MM.1S (cell line): ENCODE data around the gene BCDIN3D.
"Not testable (repeated sequence)": the region's sequence is repeated elsewhere in the genome, so short reads cannot be mapped to it uniquely, and the experiment has no call there.

Experiments
- DNase-seq: peaks from one replicate; pipeline ENCODE4 v3.0.0-alpha.2; 2015
- H2AFZ ChIP-seq: fragments of 300-600 bp; sonication (generic); 2 replicates; pipeline ENCODE4 v1.6.0; 2016; ENCODE audit warnings: antibody characterized with exemption, low read length
- H3F3A ChIP-seq: fragments of 300-600 bp; sonication (generic); 2 replicates; pipeline ENCODE4 v1.6.1; 2016; ENCODE audit warnings: mild to moderate bottlenecking, antibody characterized with exemption, low read length, moderate library complexity, mixed read lengths; ENCODE audit not compliant: insufficient read depth
- H3K27ac ChIP-seq: fragments of 300-600 bp; sonication (generic); 2 replicates; pipeline ENCODE4 v1.5.1; 2016; ENCODE audit warnings: mild to moderate bottlenecking, low read length
- H3K27me3 ChIP-seq: fragments of 300-600 bp; sonication (generic); replicated peaks from 2 replicates; pipeline ENCODE4 v1.6.0; 2016; ENCODE audit warnings: low read length; ENCODE audit not compliant: insufficient read depth
- H3K36me3 ChIP-seq: fragments of 300-600 bp; sonication (generic); replicated peaks from 2 replicates; pipeline ENCODE4 v1.6.1; 2016; ENCODE audit warnings: mild to moderate bottlenecking, low read length, mixed read lengths; ENCODE audit not compliant: insufficient read depth
- H3K4me1 ChIP-seq: fragments of 300-600 bp; sonication (generic); 2 replicates; pipeline ENCODE4 v1.6.1; 2016; ENCODE audit warnings: low read length, mixed read lengths
- H3K4me2 ChIP-seq: fragments of 300-600 bp; sonication (generic); 2 replicates; pipeline ENCODE4 v1.6.0; 2016; ENCODE audit warnings: low read depth, low read length
- H3K4me3 ChIP-seq: fragments of 300-600 bp; sonication (generic); 2 replicates; pipeline ENCODE4 v1.5.1; 2016; ENCODE audit warnings: low read length, mixed read lengths
- H3K79me2 ChIP-seq: fragments of 300-600 bp; sonication (generic); 2 replicates; pipeline ENCODE4 v1.6.1; 2016; ENCODE audit warnings: mixed run types, low read length, mixed read lengths
- H3K9ac ChIP-seq: fragments of 300-600 bp; sonication (generic); 2 replicates; pipeline ENCODE4 v1.6.1; 2016; ENCODE audit warnings: low read length, mixed read lengths
- H3K9me2 ChIP-seq: fragments of 300-600 bp; sonication (generic); replicated peaks from 2 replicates; pipeline ENCODE4 v1.6.1; 2016; ENCODE audit warnings: mild to moderate bottlenecking, low read length, mixed read lengths; ENCODE audit not compliant: insufficient read depth
- H3K9me3 ChIP-seq: fragments of 300-600 bp; sonication (generic); replicated peaks from 2 replicates; pipeline ENCODE4 v1.6.1; 2016; ENCODE audit warnings: mild to moderate bottlenecking, low read length, mixed read lengths; ENCODE audit not compliant: insufficient read depth
- H4K20me1 ChIP-seq: fragments of 300-600 bp; sonication (generic); 2 replicates; pipeline ENCODE4 v1.6.1; 2016; ENCODE audit warnings: mild to moderate bottlenecking, low read length, moderate library complexity, mixed read lengths; ENCODE audit not compliant: insufficient read depth
- EZH2 ChIP-seq: fragments of 300-600 bp; sonication (generic); optimal IDR thresholded peaks from 2 replicates; pipeline ENCODE3; 2017; ENCODE audit warnings: low read depth, mild to moderate bottlenecking, antibody characterized with exemption, low read length, mixed read lengths
- EZH2phosphoT487 ChIP-seq: fragments of 300-600 bp; sonication (generic); IDR thresholded peaks from 2 replicates; pipeline ENCODE4 v1.6.1; 2018; ENCODE audit warnings: antibody characterized with exemption, low read length
- TF ChIP-seq, protein P1 (sequence below): fragments of 300-600 bp; sonication (generic); IDR thresholded peaks from 2 replicates; pipeline ENCODE4 v1.5.1; 2016; ENCODE audit warnings: antibody characterized with exemption, low read length, mixed read lengths

Gene BCDIN3D

DNA sequence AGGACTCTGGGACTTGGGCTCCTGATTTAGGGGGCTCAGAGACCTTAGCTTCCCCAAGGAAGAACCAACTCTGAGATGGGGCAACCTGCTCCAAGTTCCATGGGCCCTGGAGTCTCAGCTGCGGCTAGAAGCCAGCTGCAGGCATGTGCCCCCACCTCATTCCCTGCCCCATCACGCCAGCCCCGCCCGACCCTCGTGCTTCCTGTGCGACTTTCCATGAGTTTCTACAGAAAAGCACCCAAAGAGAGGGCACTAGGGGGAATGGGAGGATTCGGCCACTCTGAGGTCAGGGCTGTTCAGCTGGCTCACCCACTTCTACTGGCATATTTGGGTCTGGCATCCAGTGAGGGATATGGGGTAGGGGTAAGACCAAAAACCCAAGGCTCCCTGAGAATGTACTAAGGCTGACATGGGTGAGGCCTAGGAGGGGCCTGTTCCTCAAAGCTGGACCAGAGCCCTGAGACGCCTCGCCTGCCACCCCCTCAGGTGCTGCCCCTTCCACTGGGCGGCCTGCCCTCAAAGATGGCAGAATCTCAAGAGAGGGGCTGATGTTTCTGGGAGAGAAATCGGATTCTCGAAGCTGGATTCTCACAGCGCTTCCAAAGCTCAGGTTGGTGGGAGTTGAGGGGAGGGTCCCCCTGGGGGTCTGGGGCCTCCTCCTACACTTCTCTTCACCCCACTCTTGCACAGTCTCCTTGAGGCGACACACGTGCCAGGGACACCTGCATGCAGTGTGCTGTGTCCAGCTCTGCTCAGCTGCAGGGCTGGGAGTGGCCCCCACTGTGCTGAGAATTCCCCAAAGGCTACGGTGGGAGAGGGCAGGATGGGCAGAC lies 38.7 kb upstream of the BCDIN3D start:
- TF ChIP-seq, protein P1, sequence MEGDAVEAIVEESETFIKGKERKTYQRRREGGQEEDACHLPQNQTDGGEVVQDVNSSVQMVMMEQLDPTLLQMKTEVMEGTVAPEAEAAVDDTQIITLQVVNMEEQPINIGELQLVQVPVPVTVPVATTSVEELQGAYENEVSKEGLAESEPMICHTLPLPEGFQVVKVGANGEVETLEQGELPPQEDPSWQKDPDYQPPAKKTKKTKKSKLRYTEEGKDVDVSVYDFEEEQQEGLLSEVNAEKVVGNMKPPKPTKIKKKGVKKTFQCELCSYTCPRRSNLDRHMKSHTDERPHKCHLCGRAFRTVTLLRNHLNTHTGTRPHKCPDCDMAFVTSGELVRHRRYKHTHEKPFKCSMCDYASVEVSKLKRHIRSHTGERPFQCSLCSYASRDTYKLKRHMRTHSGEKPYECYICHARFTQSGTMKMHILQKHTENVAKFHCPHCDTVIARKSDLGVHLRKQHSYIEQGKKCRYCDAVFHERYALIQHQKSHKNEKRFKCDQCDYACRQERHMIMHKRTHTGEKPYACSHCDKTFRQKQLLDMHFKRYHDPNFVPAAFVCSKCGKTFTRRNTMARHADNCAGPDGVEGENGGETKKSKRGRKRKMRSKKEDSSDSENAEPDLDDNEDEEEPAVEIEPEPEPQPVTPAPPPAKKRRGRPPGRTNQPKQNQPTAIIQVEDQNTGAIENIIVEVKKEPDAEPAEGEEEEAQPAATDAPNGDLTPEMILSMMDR: no peak
- TF ChIP-seq EZH2: no peak
- no peak for TF ChIP-seq EZH2phosphoT487
- no peak overlapping the region for H3K27ac ChIP-seq
- no peaks in the 10 kb centered on the region for H3K9me2 ChIP-seq
- DNase-seq: no peak
- no peak overlapping the region for H3K4me2 ChIP-seq
- H4K20me1 ChIP-seq: no peaks in the 10 kb centered on the region
- H3F3A ChIP-seq: no peaks in the 10 kb centered on the region
- H3K36me3 ChIP-seq: no peaks in the 10 kb centered on the region
- H3K9ac ChIP-seq: no peak overlapping the region
- H3K4me1 ChIP-seq: no peaks in the 10 kb centered on the region
- no peak overlapping the region for H2AFZ ChIP-seq
- no peak overlapping the region for H3K4me3 ChIP-seq
- H3K79me2 ChIP-seq: no peaks in the 10 kb centered on the region
- H3K9me3 ChIP-seq: no peaks in the 10 kb centered on the region
- H3K27me3 ChIP-seq: peaks cover 24% of the 10 kb centered on the region

DNA sequence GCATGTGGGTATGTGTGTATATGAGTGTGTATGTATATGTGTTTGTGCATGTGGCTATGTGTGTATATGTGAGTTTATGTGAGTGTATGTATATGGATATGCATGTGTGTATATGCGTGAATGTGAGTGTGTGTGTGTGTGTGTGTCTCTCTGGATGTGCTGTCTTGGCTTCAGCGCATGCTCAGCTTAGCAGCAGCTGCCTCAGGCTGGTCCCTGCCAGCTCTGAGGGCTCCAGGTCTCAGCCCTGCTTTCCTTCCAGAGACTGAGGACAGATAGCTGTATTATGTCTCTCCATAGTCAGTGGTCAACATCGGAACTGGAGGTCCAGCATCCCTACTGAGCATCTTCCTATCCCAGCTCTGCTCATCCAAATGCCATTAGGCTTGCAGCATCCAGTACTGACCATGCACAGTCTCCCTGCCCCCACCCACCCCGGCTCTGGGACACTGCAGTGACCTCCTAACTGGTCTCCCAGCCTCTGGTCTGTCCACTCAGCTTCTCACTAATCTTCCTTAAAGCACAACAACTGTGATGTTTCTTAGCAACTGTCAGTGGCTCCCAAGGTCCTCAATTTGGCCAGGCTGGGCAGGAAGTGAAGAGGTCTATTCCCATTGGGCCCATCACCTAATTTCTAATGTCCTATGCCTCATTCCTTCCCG lies 38.0 kb upstream of the BCDIN3D start:
- Histone ChIP-seq H3K4me2 (no peak overlapping the region), H3F3A (no peaks in the 10 kb centered on the region), H3K27ac (no peak overlapping the region), H3K36me3 (no peaks in the 10 kb centered on the region), H3K4me1 (no peaks in the 10 kb centered on the region), H3K27me3 (peaks cover 21% of the 10 kb centered on the region), H3K9me2 (no peaks in the 10 kb centered on the region), H3K4me3 (no peak overlapping the region), H3K9ac (no peak overlapping the region), H3K79me2 (no peaks in the 10 kb centered on the region), H3K9me3 (no peaks in the 10 kb centered on the region), H2AFZ (no peak overlapping the region), H4K20me1 (no peaks in the 10 kb centered on the region)
- no peak for DNase-seq
- TF ChIP-seq EZH2 (no peak), EZH2phosphoT487 (no peak)
- TF ChIP-seq, protein P1: no peak

DNA sequence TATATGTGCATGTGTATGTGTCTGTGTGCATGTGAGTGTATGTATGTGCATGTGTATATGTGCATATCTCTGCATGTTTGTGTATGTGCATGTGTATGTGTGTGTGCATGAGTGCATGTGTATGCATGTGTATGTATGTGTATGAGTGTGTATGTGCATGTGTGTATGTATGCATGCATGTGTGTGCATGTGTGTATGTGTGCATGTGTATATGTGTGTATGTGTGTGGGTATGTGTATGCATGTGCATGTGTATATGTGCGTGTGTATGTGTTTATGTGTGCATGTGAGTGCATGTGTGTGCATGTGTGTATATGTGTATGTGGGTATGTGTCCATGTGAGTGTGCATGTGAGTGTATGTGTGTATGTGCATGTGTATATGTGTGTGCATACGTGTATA lies 36.2 kb upstream of the BCDIN3D start:
- not testable (repeated sequence) for H3K4me1 ChIP-seq, H3F3A ChIP-seq, H3K9me3 ChIP-seq, H3K27me3 ChIP-seq, H3K27ac ChIP-seq, H3K9me2 ChIP-seq, H2AFZ ChIP-seq, H3K4me2 ChIP-seq, H3K79me2 ChIP-seq, DNase-seq, H3K4me3 ChIP-seq, H3K9ac ChIP-seq, H3K36me3 ChIP-seq, H4K20me1 ChIP-seq

DNA sequence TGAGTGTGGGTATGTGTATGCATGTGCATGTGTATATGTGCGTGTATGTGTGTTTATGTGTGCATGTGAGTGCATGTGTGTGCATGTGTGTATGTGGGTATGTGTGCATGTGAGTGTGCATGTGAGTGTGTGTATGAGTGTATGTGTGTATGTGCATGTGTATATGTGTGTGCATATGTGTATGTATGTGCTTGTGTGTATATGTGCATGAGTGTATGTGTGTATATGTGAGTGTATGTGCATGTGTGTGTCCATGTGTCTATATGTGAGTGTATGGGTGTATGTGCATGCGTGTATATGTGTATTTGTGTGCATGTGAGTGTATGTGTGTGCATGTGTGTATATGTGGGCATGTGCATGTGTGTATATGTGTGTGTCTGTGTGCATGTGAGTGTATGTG lies 35.1 kb upstream of the BCDIN3D start:
- H3K27me3 ChIP-seq: no peaks in the 10 kb centered on the region; the same call in 1 of the 2 replicates
- TF ChIP-seq EZH2 (no peak), EZH2phosphoT487 (no peak)
- TF ChIP-seq, protein P1: no peak
- no peak overlapping the region for H3K9ac ChIP-seq
- no peaks in the 10 kb centered on the region for H3K9me3 ChIP-seq
- no peaks in the 10 kb centered on the region for H3K79me2 ChIP-seq
- H4K20me1 ChIP-seq: no peaks in the 10 kb centered on the region
- no peak for DNase-seq
- no peaks in the 10 kb centered on the region for H3K36me3 ChIP-seq
- no peak overlapping the region for H3K27ac ChIP-seq
- no peaks in the 10 kb centered on the region for H3K4me1 ChIP-seq
- no peak overlapping the region for H3K4me3 ChIP-seq
- H3K9me2 ChIP-seq: no peaks in the 10 kb centered on the region
- no peaks in the 10 kb centered on the region for H3F3A ChIP-seq
- no peak overlapping the region for H2AFZ ChIP-seq
- no peak overlapping the region for H3K4me2 ChIP-seq
